NOMO-1 treated with dmso at 0.1 percent for 144 hours (cell line): ENCODE data around the gene OR2H2.

ENCODE experiments used
- DNase-seq: peaks from one replicate; lab custom pipeline; 2025; ENCODE audit not compliant: unreplicated experiment; lab: John Stamatoyannopoulos, UW

OR2H2 gene

DNA sequence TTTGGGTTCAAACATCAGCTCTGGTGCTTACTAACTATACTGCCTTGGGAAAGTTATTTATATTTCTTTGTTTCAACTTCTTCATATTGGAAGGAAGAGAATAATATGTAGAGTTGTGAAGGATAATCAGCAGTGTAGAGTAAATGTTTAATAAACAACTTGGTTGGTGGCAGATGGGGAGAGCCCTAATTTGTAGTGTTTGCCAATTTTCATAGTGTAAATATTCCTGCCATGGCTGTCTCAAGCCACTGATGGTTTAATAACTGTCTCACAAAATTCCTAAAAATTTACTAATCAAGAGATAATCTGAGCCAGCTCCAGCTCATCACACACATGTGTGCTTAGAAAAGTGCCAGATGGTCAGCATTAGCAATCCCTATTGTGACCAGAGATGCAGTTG is at the start of gene OR2H2:
OR2H2 (plus strand) TSS at position 301 of the 400 bp plus-strand sequence. CDS start 2,824 bp downstream, outside the sequence.
- DNase-seq = no peak

DNA sequence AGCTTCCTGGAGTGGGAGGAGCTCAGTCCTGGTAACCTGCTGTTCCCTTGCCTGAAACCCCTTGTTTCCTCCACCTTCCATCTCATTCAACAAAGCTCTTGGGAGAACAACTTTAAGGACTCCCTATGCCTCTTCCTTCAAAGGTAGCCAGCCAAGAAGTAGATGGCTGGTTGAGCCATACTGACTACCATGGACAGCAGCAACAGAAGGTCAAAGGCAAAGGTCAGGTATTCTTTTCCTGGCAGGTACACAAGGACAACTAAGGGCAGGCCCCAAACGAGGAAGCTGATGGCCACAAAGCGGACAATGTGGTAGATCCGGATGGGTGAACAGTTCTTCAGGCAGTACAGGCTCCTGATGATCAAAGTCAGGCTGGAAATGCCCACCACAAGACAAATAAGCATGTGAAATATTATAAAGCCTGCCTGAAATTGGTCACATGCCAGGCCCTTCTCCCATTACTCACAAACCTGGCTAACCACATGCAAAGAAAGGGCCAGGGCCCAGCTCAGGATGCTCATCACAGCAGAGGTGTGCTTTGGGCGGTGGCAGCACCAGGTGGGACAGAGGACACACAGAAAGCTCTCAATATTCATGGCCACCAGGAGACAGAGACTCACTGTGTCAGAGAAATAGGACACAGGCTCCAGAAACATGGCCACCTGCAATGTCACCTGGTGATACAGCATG is 47.1 kb upstream of the OR2H2 start:
- DNase-seq = no peak

DNA sequence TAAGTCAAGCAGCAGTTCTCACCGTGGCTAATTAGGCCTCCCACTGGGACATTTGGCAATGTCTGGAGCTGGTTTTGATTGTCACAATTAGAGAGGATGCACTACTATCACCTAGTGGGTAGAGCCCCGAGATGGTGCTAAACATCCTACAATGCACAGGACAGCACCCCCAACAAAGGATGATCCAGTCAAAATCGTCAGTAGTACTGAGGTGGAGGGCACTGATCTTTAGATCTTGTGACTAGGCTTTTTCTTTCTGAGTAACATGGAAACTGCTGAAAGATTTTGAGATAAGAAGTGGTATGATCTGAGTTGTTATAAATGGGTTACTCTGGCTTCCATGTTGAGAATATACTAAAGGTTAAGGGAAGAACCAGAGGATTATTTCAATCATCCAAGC is 37.3 kb upstream of the OR2H2 start:
- no peak for DNase-seq

GRCh38 chr6:29552512-29553051 is 32.3 kb upstream of the OR2H2 start:
- peak; percentile 40 for DNase-seq

DNA sequence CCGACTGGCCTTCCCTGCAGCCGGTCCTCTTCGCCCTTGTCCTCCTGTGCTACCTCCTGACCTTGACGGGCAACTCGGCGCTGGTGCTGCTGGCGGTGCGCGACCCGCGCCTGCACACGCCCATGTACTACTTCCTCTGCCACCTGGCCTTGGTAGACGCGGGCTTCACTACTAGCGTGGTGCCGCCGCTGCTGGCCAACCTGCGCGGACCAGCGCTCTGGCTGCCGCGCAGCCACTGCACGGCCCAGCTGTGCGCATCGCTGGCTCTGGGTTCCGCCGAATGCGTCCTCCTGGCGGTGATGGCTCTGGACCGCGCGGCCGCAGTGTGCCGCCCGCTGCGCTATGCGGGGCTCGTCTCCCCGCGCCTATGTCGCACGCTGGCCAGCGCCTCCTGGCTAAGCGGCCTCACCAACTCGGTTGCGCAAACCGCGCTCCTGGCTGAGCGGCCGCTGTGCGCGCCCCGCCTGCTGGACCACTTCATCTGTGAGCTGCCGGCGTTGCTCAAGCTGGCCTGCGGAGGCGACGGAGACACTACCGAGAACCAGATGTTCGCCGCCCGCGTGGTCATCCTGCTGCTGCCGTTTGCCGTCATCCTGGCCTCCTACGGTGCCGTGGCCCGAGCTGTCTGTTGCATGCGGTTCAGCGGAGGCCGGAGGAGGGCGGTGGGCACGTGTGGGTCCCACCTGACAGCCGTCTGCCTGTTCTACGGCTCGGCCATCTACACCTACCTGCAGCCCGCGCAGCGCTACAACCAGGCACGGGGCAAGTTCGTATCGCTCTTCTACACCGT is 31.5 kb upstream of the OR2H2 start:
- peak; percentile 5 for DNase-seq

- DNase-seq = no peak
Observed at GRCh38 chr6:29554764-29555163, 30.2 kb upstream of the OR2H2 start.

DNA sequence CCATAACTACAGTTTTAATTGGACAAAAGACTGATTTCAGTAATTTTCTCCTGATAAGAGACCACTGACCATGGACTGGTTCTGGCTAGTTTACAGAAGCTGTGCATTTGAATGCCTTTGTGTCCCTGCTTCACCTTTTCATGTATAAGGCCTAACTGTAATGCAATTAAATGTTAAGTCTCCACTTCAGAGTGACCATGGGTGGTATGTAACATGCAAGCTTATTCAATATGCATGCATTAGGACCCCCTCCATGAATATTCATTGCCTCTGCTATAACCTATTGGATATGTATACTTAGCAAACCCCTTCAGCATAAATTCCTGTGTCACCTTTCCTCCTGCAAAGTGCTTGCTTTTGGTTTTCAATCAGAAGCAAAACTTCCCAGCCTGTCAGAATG is 27.6 kb upstream of the OR2H2 start:
- DNase-seq = no peak

- no peak for DNase-seq
Observed at GRCh38 chr6:29558439-29559079, 26.4 kb upstream of the OR2H2 start.

DNA sequence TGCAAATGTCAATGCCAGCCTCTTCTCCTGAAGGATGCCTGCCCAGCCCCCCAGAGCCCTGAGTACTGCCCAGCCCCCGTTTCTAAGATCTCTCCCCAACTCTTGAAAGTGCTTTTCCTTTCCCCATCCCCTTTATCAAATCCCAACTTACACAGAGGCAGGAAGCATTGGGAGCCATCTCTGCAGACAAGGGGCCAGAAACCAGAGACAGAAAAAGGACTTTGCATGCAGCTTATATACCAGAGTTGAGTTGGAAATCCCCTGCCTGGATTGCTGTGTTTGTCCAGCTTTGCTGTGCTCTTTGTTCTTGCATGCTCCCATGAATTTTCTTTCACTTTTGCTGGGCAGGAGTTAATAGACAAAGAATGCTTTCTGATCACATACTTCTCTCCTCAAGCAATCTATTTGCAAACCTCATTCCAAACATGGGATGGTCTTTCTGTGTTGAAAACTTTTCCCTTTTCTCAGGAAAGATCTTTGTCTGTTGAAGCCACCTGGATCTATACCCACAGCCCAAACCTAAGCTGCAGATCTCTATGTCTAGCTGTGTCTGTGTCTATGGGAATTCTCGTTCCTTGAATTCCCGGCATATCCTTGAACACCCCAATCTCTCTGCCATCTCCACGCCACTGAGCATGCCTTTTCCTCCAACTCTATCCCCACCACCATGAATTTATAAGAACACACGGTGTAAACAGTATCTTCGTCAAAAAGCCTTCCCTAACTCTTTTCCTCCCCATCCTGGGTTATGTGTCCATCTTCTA is 25.2 kb upstream of the OR2H2 start, which contains the start of gene UBD:
UBD (minus strand) TSS at position 209 of the 764 bp plus-strand sequence; CDS start at position 178, 31 bp downstream.
- no peak for DNase-seq

DNA sequence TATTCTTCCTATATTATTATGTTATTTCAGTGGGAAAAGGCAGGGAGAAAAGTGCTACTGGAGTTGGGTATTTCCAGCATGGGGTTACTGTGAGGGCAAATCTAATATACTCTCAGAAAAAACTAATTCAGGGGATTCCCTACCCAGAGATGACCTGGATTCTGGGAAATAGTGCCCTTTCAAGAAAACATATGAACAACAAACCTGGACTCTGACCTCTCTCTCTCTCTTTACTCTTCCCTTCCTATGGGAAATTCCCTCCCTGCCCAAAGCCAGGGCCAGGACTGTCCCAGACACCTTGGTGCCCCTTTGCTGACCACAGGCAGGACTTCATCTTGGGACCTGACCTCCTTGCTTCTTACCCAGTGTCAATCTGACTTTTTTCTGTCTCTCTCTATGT is 23.8 kb upstream of the OR2H2 start:
- no peak for DNase-seq

GRCh38 chr6:29561606-29562181 is 23.2 kb upstream of the OR2H2 start:
- no peak for DNase-seq

DNA sequence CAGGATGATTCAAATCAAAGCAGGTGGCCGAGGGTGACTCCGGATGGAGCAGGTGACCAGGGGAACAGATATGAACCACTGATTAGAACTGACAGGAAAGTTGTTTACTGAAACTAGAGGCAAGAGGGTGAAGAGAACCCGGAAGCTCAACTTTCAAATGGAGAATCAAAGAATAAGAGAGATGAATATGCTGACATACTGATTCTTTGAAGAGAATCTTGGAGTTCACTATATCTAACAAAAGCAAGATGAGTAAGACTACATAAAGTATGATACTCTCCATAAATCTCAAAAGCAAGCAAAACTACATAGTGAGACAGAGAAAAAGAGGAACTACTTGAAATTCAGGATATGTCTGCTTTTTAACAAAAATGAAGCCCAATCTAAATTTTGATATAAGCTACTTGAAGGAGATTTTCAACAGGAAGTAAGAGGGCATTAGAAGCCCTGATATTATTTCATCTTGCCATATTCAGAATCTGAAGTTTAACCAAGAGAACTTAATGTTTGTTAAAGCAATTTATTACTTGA is 21.4 kb upstream of the OR2H2 start:
- no peak for DNase-seq

DNA sequence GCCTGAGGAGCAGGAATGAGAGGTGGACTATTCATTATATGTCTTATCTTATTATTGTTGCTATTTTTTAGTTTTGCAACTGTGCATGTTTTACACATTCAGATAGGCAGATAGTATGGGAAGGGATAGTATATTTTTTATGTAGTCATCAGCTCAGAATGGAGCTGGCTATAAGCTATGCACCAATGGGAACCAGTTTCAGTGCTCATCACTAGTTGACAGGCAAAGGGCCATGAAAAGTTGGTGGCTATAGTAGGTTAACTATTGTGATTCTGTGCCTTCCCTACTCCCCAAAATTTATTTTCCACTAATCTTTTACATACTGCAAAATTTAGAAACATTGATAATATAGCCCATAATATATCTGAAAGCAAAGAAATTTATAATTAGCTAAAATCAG is 20.0 kb upstream of the OR2H2 start:
- no peak for DNase-seq

DNA sequence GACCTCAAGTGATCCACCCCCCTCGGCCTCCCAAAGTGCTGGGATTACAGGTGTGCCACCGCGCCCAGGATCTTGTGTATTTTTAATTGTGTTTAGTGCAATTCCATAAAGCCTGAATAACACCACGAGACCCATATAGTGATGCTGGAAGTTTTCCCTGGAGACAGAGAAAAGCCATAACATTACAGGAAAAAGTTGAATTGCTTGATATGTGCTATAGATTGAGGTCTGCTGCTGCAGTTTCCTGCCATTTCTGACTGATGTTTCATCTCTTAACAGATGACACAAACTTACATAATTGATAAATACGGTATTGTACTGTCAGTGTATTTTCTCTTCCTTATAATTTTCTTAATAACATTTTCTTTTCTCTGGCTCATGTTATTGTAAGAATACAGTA is 18.1 kb upstream of the OR2H2 start:
- no peak for DNase-seq

- no peak for DNase-seq
Observed at GRCh38 chr6:29567541-29567940, 17.4 kb upstream of the OR2H2 start.

GRCh38 chr6:29567991-29568390 is 16.9 kb upstream of the OR2H2 start:
- no peak for DNase-seq

DNA sequence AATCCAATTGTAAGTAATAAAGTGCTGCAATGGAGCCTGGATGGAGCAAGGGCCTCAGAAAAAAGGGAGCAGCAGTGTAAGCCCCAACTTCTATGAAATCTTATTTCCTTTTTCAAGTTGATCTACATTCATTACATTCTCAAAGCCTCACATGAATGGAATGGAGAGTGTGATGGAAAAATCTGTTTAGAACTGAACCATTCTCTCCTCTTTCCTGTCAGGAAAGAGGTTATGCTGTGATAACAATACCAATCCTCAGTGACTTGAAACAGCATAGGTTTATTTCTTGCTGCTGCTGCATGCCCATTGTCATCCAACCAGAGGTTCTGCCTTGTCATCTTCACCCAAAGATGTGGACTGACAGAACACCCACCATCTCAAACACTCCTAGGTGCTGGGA is 8.9 kb upstream of the OR2H2 start:
- DNase-seq = no peak

DNA sequence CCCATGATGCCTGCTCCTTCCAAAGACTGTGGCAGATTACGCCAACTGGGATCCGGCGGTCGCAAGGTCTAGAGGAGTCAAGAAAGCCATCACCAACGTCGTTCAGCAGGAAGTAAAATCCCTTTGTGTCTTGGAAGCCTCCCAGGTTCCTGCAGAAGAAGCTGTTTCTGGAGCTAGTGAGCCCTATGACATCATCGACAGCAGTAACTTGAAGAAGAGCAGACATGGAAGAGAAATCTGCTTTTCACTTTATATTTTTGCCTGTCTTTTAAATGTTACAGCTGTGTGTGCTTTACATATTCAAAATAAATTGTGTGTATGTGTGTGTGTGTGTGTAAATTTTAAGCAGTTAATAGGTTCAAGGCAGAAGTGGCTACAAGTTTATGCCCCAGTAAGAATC is 7.4 kb upstream of the OR2H2 start:
- no peak for DNase-seq

GRCh38 chr6:29589423-29590048 is 4.6 kb downstream of the OR2H2 start:
- peak; percentile 3 for DNase-seq
